ENCODE results near the gene COQ4.
"Not testable (repeated sequence)": the region's sequence is repeated elsewhere in the genome, so short reads cannot be mapped to it uniquely, and the experiment has no call there.

Gene COQ4

GRCh38 chr9:128322404-128323211 is at the start of gene COQ4, which contains the start of gene TRUB2:
TSS of gene COQ4 (plus strand) at chr9:128322839. CDS start at chr9:128322859, 20 bp downstream.
TSS of gene TRUB2 (minus strand) at chr9:128322447. CDS start at chr9:128322408, 39 bp downstream.
- DNase-seq (ENCODE audit: low spot score) = peak; percentile 93

GRCh38 chr9:128274245-128274644 is 48.4 kb upstream of the COQ4 start:
- DNase-seq (ENCODE audit: low spot score) = no peak

- DNase-seq (ENCODE audit: low spot score) = no peak
Observed at GRCh38 chr9:128275198-128276007, 47.2 kb upstream of the COQ4 start, which contains the start of gene GOLGA2. TSS of gene GOLGA2 (minus strand) at chr9:128276007. CDS start at chr9:128275976, 31 bp downstream.

- DNase-seq (ENCODE audit: low spot score) = peak; percentile 100
Observed at GRCh38 chr9:128276008-128276573, 46.5 kb upstream of the COQ4 start, which contains the start of gene SWI5. TSS of gene SWI5 (plus strand) at chr9:128276276.

GRCh38 chr9:128276574-128277270 is 45.9 kb upstream of the COQ4 start:
- DNase-seq (ENCODE audit: low spot score) = no peak

- DNase-seq (ENCODE audit: low spot score) = not testable (repeated sequence)
Observed at GRCh38 chr9:128279088-128280073, 43.3 kb upstream of the COQ4 start.

- DNase-seq (ENCODE audit: low spot score) = no peak
Observed at GRCh38 chr9:128280084-128280622, 42.5 kb upstream of the COQ4 start.

GRCh38 chr9:128282500-128282899 is 40.1 kb upstream of the COQ4 start:
- no peak for DNase-seq (ENCODE audit: low spot score)

- DNase-seq (ENCODE audit: low spot score) = no peak
Observed at GRCh38 chr9:128285033-128285784, 37.4 kb upstream of the COQ4 start.

- no peak for DNase-seq (ENCODE audit: low spot score)
Observed at GRCh38 chr9:128286440-128286839, 36.2 kb upstream of the COQ4 start.

GRCh38 chr9:128288273-128289004 is 34.2 kb upstream of the COQ4 start:
- DNase-seq (ENCODE audit: low spot score) = no peak

GRCh38 chr9:128292009-128292408 is 30.6 kb upstream of the COQ4 start:
- no peak for DNase-seq (ENCODE audit: low spot score)

- DNase-seq (ENCODE audit: low spot score) = no peak
Observed at GRCh38 chr9:128293091-128293490, 29.5 kb upstream of the COQ4 start.

- DNase-seq (ENCODE audit: low spot score) = no peak
Observed at GRCh38 chr9:128294142-128294541, 28.5 kb upstream of the COQ4 start.

- DNase-seq (ENCODE audit: low spot score) = no peak
Observed at GRCh38 chr9:128296340-128297220, 26.1 kb upstream of the COQ4 start.

GRCh38 chr9:128297221-128297773 is 25.3 kb upstream of the COQ4 start:
- no peak for DNase-seq (ENCODE audit: low spot score)

Data from CD4-positive, alpha-beta T cell treated with Interleukin-2 at 100 ng/mL for 4 hours (primary cell).